C1 segment of cervical spinal cord (tissue), 14 donors: ENCODE data around the gene PCDHGA1.
A peak's percentile ranks its signal among the peaks of the same experiment; 100 is the strongest.

Source experiments
- DNase-seq, 14 donors: peaks; one replicate each; lab custom pipeline; 2025; lab: John Stamatoyannopoulos, UW

The PCDHGA1 gene

DNA sequence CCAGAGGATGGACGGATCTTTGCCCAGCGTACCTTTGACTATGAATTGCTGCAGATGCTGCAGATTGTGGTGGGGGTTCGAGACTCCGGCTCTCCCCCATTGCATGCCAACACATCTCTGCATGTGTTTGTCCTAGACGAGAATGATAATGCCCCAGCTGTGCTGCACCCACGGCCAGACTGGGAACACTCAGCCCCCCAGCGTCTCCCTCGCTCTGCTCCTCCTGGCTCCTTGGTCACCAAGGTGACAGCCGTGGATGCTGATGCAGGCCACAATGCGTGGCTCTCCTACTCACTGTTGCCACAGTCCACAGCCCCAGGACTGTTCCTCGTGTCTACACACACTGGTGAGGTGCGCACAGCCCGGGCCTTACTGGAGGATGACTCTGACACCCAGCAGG lies 160.5 kb downstream of the PCDHGA1 start:
- no peak for DNase-seq

DNA sequence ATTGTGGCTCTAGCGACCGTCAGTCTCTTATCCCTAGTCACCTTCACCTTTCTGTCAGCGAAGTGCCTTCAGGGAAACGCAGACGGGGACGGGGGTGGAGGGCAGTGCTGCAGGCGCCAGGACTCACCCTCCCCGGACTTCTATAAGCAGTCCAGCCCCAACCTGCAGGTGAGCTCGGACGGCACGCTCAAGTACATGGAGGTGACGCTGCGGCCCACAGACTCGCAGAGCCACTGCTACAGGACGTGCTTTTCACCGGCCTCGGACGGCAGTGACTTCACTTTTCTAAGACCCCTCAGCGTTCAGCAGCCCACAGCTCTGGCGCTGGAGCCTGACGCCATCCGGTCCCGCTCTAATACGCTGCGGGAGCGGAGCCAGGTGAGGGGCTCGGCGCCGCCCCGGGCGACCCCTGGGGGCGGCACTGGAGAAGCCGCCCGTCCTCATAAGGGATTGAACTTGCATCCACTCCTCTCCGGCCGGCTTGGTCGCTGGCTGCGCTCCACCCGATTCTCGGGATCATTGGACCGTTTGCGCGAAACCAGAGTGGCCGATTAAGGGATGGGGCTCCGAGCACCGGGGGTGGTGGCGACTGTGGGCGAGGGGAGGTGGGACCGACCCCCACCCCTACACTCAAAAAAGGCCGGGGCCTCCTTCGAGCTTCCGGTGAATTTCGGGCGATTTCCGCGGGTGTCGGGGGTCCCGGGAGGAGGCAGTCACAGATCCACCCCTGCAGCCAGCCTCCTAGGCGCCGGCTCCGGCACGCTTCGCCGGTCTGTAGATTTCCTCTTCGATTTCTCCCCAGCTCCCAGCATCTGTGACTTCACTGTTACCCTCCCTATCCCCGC lies 161.2 kb downstream of the PCDHGA1 start:
- no peak for DNase-seq

DNA sequence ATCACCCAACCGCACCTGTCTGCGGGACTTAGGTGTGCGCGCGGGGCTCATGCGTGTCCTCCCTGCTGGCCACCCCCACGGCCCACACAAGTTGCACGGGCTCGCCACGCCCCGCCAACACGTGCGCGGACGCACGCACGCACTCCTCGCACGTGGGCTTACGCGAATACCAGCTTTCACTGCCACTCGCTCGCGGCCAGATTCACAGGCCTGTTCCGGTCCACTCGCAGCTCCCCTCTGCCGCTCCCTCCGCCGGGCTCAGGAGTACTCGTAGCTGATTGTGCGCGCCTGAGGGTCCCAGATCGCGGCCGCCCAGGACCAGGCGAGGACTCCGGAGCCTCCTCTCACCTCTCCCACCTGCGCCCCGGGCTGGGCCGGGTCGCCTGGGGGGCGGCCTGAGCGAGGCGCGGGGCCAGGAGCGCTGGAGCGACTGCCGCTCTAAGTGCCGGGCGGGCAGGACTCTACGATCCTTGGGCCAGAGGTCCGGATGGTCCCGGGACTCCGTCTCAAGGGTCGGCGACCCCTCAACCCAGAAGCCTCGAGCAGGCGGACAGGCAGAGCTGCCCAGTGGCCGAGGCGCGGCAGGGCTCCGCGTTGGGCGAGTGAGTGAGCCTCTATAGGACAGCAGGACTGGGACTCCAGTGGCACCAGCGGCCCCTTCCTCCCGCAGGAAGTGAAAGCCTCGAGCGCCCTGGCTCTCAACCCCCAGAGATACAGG lies 162.0 kb downstream of the PCDHGA1 start:
- peak in 1 of 14 donors; percentile 33 for DNase-seq

DNA sequence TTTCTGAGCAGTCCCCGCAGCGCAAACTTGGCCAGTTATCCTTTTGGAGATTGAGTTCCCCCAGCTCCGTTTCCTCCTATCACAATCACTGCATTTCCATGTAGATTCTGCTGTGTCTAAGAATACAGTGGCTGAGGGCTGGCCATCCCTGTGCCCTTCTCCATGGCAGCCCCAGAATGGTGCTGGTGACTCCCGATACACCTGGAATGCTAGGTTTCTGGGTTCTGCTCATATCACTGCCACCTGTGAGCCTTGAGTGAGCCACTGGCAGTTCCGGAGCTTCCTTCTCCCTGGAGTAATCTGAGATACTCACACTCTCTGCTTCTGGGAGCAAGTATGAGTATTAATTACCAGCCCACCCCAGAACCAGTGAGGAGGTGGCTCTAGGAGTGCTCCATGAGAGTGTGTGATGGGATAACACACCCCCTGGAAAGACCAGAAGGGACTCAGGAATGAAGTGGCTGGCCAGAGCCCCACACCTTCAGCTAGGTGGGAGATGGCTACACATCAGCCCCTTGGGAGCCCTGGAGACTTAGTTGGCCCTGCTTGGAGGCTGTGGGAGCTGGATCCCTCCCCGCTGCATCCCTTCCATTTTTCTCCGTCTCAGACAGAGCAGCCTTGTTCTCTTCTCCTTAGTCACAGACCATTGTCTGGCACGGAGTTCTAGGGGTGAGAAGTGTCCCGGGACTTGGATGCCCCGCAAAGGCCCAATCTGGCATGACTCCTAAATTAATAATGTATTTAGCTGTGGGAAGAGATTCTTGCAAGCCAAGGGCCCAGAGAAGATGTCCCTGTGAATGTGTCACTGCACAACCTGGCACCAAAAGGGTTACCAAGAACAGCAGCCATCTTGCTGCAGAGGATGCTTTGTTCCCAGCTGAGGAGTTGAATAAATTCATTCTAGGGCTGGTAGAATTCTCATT lies 163.4 kb downstream of the PCDHGA1 start:
- peak in 9 of 14 donors; percentile 43 to 74 (median 57) for DNase-seq

DNA sequence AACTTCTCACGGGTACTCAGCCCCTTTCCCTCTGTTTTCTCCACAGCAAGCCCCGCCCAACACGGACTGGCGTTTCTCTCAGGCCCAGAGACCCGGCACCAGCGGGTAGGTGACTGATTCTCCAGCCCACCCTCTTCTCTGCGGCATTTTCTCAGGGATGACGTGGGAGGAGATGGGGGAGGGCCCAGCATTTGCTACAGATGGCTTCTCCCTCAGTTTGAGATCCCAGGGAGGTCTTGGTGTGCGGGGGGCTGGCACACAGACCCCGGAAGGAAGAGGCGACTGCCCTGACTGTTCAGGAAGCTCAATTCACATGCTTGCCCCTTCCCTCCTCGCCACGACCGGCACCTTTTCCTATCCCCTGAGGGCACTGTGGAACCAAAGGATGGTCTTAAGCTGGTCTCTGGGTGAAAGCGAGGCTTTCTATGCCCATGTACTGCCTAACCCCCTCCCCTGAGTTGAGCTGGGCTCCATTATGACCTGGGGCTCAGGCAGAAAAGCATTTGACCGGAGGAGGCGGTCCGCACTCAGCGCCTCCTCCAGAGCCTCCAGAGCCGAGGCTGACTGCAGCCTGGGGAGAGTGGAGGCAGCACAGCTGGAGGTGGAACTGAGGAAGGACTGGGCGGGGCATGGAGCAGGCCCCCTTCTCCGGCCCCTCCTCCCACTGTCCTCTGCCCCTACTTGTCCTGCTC lies 164.6 kb downstream of the PCDHGA1 start:
- DNase-seq: peak in 2 of 14 donors; percentile 33 to 35

DNA sequence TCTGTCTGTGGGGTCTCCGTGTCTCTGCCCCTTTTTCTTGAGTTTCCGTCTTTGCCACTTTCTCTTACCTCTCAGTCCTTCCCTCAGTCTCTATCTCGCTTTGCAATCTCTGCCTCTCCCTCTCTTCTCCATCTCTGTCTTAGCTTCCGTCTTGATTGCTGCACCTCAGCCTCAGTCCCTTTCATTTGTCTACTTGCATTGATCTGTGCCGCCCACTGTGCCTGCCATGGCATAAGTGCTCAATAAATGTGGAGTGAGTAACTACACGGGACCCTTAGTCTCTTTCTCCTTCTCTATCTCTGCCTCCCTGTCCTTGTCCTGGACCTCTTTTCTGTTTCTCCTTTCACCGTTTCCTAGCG lies 165.1 kb downstream of the PCDHGA1 start:
- no peak for DNase-seq

DNA sequence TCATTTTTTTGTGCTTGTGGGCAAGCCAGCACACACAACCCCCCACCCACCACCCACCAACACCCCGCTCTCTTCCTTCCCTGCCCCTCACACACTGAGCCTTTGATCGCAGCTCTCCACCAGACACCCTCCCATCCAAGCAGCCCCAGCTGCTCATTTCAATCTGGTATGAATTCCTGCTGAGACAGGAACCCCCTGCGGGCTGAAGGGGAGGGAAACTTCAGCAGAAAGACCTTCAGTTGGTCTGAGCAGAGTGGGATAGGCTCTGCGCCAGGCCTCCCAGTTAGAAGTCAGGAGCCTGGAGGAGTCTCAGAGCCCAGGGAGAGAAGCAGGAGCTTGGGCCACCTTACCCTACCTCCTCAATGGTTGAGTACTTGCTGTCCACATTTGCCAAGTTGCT lies 165.7 kb downstream of the PCDHGA1 start:
- no peak for DNase-seq

DNA sequence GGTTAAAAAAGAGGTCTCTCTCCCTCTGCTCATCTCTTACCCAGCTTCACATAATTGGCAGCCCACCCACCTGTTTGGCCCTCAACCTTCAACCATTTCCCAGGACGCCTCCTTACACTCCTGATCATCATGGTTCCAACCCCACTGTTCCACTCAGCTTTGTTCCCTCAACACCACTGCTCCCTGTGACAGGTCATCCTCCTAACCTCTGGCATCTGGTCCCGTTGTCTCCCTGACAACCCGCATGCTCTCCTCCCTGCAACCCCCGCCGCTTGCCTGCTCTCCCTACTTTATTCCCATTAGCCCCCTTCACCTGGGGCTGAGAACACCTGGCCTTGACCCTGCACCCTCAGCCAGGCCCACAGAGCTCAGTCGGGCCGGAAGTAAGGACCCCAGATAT lies 171.4 kb downstream of the PCDHGA1 start:
- DNase-seq: no peak

DNA sequence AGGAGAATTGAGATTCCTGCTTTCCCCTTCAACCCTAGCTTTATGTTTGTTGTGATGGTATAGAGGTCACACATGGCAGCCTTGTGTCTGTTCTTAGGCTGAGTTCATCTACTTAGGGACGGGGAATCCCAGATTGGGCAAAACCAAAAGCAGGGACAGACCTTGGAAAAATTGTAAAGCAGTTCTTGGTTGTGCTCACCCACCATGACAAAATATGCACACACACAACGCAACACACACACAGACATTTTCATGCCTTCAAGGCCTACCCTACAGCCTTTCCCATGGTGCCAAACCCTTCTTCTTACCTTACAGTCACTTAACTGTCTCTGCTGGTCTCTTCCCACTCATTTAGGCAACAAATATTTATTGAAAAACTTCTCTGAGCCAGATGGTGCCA lies 173.4 kb downstream of the PCDHGA1 start:
- DNase-seq: no peak

DNA sequence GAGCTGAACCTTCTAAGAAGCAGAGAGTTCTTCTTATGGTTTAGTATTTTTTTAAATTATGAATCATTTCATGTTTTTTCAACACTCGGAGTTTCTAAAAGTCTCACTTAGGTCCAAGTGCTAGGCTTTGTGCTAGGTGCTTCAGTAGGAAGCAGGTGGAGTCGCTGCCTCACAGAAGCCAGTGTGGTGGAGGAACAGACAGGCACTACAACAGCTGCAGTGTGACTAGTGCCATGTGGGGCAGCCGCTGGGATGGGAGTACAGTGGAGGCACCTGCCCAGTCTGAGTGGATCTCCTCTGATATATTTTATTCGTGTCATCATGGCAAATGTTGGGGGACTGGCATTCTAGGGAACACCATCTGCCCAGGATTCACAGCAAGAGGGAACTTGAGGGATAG lies 173.9 kb downstream of the PCDHGA1 start:
- DNase-seq: no peak

DNA sequence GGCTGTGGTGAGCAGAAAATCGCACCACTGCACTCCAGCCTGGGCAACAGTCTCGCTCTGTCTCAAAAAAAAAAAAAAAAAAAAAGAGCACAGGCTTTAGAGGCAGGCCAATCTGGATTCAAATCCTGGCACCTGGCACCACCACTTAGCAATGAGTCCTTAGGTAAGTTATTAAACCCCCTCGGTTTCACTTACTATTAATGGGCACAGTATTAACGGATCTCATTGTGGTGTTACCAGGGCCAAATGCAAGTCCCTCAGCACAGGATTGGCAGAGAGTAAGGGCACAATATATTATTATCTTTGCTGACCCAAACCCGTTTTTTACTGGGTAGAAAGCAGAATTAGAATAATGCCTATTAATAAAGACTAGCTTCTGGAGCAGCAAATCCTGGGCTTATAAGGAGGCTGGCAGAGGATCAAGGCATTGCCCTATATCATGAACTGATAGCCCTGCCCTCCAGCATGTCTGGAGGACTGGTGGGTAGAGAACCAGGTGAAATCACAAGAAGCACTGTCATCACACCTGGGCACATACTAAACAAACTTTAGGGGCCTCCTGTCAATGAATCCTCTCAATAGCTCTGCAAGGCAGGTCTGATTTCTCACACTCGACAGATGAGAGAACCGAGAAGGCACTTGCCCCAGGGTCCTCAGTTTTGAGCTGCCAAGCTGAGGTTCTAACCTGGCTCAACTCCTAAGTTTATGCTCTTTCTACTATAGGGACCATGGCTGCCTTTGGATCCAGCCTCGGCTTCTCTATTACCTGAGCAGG lies 176.3 kb downstream of the PCDHGA1 start:
- no peak for DNase-seq

DNA sequence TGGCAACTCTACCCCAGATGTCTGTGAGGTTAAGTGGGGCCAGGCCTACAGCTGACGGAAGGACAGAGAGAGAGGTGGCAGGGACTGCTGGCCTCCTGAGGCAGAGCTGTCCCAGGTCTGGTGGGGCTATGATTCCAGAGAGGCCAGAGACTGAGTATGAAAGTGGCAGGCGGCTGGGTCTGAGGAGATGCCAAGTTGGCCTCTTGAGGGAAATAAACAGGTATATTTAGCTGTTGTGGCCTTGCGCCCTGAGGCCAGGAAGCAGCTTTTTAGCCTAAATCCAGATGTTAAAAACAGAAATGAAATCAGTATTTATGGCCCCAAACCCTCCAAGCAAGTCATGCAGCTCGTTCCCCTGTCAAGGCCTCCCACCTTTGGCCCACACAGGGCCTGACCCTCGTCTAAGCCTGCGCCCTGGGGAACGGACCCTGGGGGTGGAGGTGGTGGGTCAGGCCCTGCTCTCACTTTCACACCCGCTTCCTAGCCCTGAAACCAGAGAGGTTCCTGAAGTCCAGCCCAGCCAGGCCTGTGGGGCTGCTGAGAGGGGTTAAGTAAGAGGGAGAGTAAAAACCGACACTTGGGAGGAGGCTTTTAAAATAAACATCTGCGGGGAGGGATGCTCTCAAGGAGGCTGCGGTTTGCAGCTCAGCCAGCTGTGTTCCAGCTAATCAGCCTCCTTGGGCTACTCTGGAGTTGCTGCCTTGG lies 177.2 kb downstream of the PCDHGA1 start:
- DNase-seq: no peak

DNA sequence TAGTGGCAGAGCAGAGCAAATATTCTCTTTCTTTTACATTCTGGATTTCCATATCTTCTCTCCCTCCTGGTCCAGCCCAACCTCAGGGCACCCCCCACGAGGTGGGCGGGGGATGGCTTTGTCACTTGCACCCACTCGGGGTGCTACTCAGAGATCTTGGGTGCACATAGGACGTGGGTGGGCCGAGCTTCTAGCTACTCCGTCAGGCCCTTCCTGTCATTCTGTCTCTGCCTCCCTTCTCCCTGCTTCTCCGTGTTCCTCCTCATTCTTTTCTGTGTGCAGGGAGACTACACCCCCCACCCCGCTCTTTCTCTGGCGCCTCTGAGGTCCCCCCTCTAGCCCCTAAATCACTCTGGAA lies 178.1 kb downstream of the PCDHGA1 start:
- DNase-seq: peak in 1 of 14 donors; percentile 50

DNA sequence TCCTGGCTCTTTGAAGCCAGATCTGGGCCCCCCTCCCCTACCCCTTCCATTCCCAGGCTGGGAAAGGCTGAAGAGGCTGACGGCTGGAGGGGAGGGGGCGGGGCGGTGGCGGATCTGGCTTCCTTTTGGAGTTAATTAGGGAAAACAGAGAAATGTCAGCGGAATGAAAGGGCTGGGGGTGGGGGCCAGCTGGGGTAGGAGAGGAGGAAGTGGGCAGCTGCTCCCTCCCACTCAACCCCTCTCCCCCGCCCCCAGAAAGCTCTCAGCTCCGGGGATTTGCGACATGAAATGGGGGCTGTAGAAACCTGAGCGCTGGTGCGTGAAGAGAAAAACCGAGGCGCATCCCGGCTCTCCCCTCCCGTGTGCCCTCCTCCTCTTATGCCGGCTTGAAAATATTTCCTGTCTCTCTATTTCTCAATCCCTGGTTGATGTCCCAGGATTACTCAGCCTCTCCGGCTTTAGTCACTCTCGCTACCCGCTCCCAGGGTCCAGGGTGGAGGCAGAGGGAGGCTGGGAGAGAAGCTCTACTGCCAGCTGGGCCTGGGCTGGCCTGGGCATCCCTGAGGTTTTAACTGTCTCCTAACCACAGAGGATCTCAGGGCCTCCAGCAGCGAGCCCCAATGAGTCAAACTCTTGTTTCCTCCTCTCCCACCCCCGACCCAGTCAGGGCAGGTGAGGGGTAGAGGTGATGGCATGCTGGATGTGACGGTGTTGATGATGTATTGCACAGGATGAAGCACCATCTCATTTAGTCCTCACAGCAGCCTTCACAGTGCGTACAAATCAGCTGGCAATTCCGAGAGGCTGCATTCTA lies 178.7 kb downstream of the PCDHGA1 start:
- peak in 7 of 14 donors; percentile 26 to 86 (median 51) for DNase-seq

DNA sequence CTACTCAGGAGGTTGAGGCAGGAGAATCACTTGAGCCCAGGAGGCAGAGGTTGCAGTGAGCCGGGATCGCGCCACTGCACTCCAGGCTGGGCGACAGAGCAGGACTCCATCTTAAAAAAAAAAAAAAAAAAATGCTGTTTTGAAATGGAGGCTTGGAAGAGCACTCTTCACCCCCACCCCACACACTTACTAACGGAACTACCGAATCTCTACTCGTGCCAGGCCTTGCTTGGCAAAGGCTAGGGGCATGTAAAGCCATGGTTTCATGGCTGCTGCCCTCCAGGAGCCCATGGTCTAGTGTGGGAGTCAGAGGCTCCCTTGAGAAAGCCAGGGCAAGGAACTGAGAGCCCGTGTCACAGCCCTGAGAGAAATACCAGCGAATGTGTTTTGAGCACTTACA lies 179.8 kb downstream of the PCDHGA1 start:
- DNase-seq: no peak

DNA sequence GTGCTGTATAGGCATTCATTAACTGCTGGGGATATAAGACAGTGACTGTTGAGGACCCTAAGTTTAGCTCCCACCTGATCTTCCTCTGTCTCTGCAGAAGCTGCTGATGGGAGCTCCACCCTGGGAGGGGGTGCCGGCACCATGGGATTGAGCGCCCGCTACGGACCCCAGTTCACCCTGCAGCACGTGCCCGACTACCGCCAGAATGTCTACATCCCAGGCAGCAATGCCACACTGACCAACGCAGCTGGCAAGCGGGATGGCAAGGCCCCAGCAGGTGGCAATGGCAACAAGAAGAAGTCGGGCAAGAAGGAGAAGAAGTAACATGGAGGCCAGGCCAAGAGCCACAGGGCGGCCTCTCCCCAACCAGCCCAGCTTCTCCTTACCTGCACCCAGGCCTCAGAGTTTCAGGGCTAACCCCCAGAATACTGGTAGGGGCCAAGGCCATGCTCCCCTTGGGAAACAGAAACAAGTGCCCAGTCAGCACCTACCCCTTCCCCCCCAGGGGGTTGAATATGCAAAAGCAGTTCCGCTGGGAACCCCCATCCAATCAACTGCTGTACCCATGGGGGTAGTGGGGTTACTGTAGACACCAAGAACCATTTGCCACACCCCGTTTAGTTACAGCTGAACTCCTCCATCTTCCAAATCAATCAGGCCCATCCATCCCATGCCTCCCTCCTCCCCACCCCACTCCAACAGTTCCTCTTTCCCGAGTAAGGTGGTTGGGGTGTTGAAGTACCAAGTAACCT lies 180.7 kb downstream of the PCDHGA1 start:
- DNase-seq: no peak

DNA sequence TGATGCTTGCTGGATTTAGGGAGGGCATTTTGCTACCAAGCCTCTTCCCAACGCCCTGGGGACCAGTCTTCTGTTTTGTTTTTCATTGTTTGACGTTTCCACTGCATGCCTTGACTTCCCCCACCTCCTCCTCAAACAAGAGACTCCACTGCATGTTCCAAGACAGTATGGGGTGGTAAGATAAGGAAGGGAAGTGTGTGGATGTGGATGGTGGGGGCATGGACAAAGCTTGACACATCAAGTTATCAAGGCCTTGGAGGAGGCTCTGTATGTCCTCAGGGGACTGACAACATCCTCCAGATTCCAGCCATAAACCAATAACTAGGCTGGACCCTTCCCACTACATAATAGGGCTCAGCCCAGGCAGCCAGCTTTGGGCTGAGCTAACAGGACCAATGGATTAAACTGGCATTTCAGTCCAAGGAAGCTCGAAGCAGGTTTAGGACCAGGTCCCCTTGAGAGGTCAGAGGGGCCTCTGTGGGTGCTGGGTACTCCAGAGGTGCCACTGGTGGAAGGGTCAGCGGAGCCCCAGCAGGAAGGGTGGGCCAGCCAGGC lies 181.5 kb downstream of the PCDHGA1 start:
- no peak for DNase-seq

DNA sequence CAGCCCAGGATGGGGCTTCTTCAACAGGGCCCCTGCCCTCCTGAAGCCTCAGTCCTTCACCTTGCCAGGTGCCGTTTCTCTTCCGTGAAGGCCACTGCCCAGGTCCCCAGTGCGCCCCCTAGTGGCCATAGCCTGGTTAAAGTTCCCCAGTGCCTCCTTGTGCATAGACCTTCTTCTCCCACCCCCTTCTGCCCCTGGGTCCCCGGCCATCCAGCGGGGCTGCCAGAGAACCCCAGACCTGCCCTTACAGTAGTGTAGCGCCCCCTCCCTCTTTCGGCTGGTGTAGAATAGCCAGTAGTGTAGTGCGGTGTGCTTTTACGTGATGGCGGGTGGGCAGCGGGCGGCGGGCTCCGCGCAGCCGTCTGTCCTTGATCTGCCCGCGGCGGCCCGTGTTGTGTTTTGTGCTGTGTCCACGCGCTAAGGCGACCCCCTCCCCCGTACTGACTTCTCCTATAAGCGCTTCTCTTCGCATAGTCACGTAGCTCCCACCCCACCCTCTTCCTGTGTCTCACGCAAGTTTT lies 182.1 kb downstream of the PCDHGA1 start:
- DNase-seq: peak in 11 of 14 donors; percentile 12 to 76 (median 53)
